HL-60 (cell line): Measurements from ENCODE around the gene MEIKIN.

Experiments
- DNase-seq, 2 experiments: peaks; one replicate each; pipeline ENCODE4 v3.0.0-alpha.2; 2010 to 2020; ENCODE audit warnings: low read depth in 1 of 2, low spot score in 1 of 2
- H3K27ac ChIP-seq: fragments of 250-450 bp; sonication (Bioruptor Pico); replicated peaks from 2 replicates; pipeline ENCODE4 v1.5.1; 2020; ENCODE audit warnings: mild to moderate bottlenecking, moderate library complexity
- H3K27me3 ChIP-seq: fragments of 250-450 bp; sonication (Bioruptor Pico); 2 replicates; pipeline ENCODE4 v1.5.1; 2021; ENCODE audit warnings: mild to moderate bottlenecking, moderate library complexity; ENCODE audit not compliant: insufficient read depth, poor library complexity, severe bottlenecking
- H3K4me3 ChIP-seq: replicated peaks from 2 replicates; pipeline ENCODE4 v1.5.1; 2011; ENCODE audit warnings: mild to moderate bottlenecking, control low read depth, low read length; ENCODE audit not compliant: insufficient read depth
- CTCF ChIP-seq: IDR thresholded peaks from one replicate; pipeline ENCODE4 v1.5.1; 2011; ENCODE audit warnings: low read length, control low read depth, inconsistent platforms; ENCODE audit not compliant: insufficient read depth
- GABPA ChIP-seq: IDR thresholded peaks from 2 replicates; pipeline ENCODE4 v1.6.1; 2012; ENCODE audit warnings: low read depth
- POLR2AphosphoS5 ChIP-seq: IDR thresholded peaks from 2 replicates; pipeline ENCODE4 v1.6.1; 2012; ENCODE audit warnings: low read depth
- REST ChIP-seq: IDR thresholded peaks from 2 replicates; pipeline ENCODE4 v1.6.1; 2012; ENCODE audit warnings: low read depth; ENCODE audit not compliant: insufficient replicate concordance
- SPI1 ChIP-seq: IDR thresholded peaks from 2 replicates; pipeline ENCODE4 v1.6.1; 2012; ENCODE audit warnings: low read depth, mild to moderate bottlenecking, borderline replicate concordance

Gene MEIKIN

GRCh38 chr5:131812371-131813160, 132.9 kb downstream of the MEIKIN start:
- DNase-seq, result no peak
- no peak for TF ChIP-seq GABPA
- no peak for TF ChIP-seq CTCF
- no peak for TF ChIP-seq SPI1
- TF ChIP-seq REST, result no peak
- TF ChIP-seq POLR2AphosphoS5, result no peak
- no peak overlapping the region for H3K4me3 ChIP-seq
- no peak overlapping the region for H3K27ac ChIP-seq
- no peaks in the 10 kb centered on the region for H3K27me3 ChIP-seq

GRCh38 chr5:131810510-131811249, 134.8 kb downstream of the MEIKIN start:
- Histone ChIP-seq H3K4me3 (no peak overlapping the region), H3K27me3 (no peaks in the 10 kb centered on the region), H3K27ac (no peak overlapping the region)
- TF ChIP-seq CTCF (no peak), GABPA (no peak), SPI1 (no peak), POLR2AphosphoS5 (no peak), REST (no peak)
- no peak for DNase-seq

GRCh38 chr5:131796793-131797693, 148.4 kb downstream of the MEIKIN start, which contains the start of gene FNIP1:
Gene FNIP1, minus strand, starts transcription at chr5:131797017. Its CDS starts 96 bp downstream, at chr5:131796921.
- TF ChIP-seq CTCF (no peak), SPI1 (no peak), GABPA (no peak), POLR2AphosphoS5 (peak; percentile 41)
- Histone ChIP-seq H3K27me3 (no peaks in the 10 kb centered on the region), H3K4me3 (peak within 1 kb of the TSS; percentile 72), H3K27ac (peak within 1 kb of the TSS; percentile 99)
- DNase-seq, result peak; percentile 75 to 94
